ENCODE data around the gene KLF5. TPM values are rescaled to one million over a fixed set of nuclear protein-coding genes. Genes with fewer than 3 reads are reported as not detected.

Gene KLF5
- total and polyA plus RNA-seq, 10 donors, result 0.74 to 5.4 (median 1.3) TPM

- H3K36me3 ChIP-seq, result no peaks in the 10 kb centered on the region
- intact Hi-C loops (cut with DNase I; ENCODE audit: low total_unique reads), result no loop called here
- WGBS, 5 donors, result 80 to 92% (median 88%) methylated on average over 3 of the region's 3 CpGs
- no peak overlapping the region for H3K4me3 ChIP-seq
- no peak overlapping the region for H3K27ac ChIP-seq
- no peaks in the 10 kb centered on the region for H3K27me3 ChIP-seq (replicated peaks in 1 of 7)
- no peaks in the 10 kb centered on the region for H3K9me3 ChIP-seq
- no peak for DNase-seq
- no peaks in the 10 kb centered on the region for H3K4me1 ChIP-seq
- no peak for TF ChIP-seq POLR2A (IDR thresholded peaks at IDR 0.05)
- TF ChIP-seq CTCF (IDR thresholded peaks at IDR 0.05 in 8 of 11, conservative IDR thresholded peaks at IDR 0.05 in 3 of 11), result no peak
- TF ChIP-seq POLR2AphosphoS5 (IDR thresholded peaks at IDR 0.05), result no peak
These were observed 51.2 kb downstream of the KLF5 start for GRCh38 chr13:73109969-73110368.

GRCh38 chr13:73110814-73111213 lies 52.0 kb downstream of the KLF5 start:
- Histone ChIP-seq H3K27me3 (replicated peaks in 1 of 7) (no peaks in the 10 kb centered on the region), H3K9me3 (no peaks in the 10 kb centered on the region), H3K36me3 (no peaks in the 10 kb centered on the region), H3K4me3 (no peak overlapping the region), H3K4me1 (no peaks in the 10 kb centered on the region), H3K27ac (no peak overlapping the region)
- DNase-seq, result no peak
- intact Hi-C loops (cut with DNase I; ENCODE audit: low total_unique reads), result no loop called here
- TF ChIP-seq POLR2A (IDR thresholded peaks at IDR 0.05) (no peak), POLR2AphosphoS5 (IDR thresholded peaks at IDR 0.05) (no peak), CTCF (IDR thresholded peaks at IDR 0.05 in 8 of 11, conservative IDR thresholded peaks at IDR 0.05 in 3 of 11) (no peak)
- 89 to 99% (median 96%) methylated on average over 5 of the region's 5 CpGs for WGBS, 5 donors

GRCh38 chr13:73111331-73111730 lies 52.5 kb downstream of the KLF5 start:
- no peak overlapping the region for H3K4me3 ChIP-seq

GRCh38 chr13:73119612-73120011 lies 60.8 kb downstream of the KLF5 start:
- no peak overlapping the region for H3K4me3 ChIP-seq
- intact Hi-C loops (cut with DNase I; ENCODE audit: low total_unique reads), result no loop called here
- no peak for TF ChIP-seq POLR2A (IDR thresholded peaks at IDR 0.05)
- no peak for TF ChIP-seq POLR2AphosphoS5 (IDR thresholded peaks at IDR 0.05)
- no peak for TF ChIP-seq CTCF (IDR thresholded peaks at IDR 0.05 in 8 of 11, conservative IDR thresholded peaks at IDR 0.05 in 3 of 11)
- no peaks in the 10 kb centered on the region for H3K36me3 ChIP-seq
- H3K9me3 ChIP-seq, result no peaks in the 10 kb centered on the region
- no peak for DNase-seq
- H3K27ac ChIP-seq, result no peak overlapping the region
- H3K4me1 ChIP-seq, result no peaks in the 10 kb centered on the region
- WGBS, 5 donors, result 84 to 98% (median 94%) methylated on average over 3 of the region's 3 CpGs
- H3K27me3 ChIP-seq (replicated peaks in 1 of 7), result no peaks in the 10 kb centered on the region

More at GRCh38 chr13:73111331-73111730, 52.5 kb downstream of the KLF5 start:
- Histone ChIP-seq H3K4me1 (no peaks in the 10 kb centered on the region), H3K27ac (no peak overlapping the region), H3K9me3 (no peaks in the 10 kb centered on the region), H3K27me3 (replicated peaks in 1 of 7) (no peaks in the 10 kb centered on the region), H3K36me3 (no peaks in the 10 kb centered on the region)
- 62 to 87% (median 78%) methylated on average over 3 of the region's 3 CpGs for whole genome bisulfite sequencing, 5 donors
- TF ChIP-seq POLR2A (IDR thresholded peaks at IDR 0.05), result no peak
- TF ChIP-seq CTCF (IDR thresholded peaks at IDR 0.05 in 8 of 11, conservative IDR thresholded peaks at IDR 0.05 in 3 of 11), result no peak
- no peak for TF ChIP-seq POLR2AphosphoS5 (IDR thresholded peaks at IDR 0.05)
- DNase-seq, result no peak
- intact Hi-C loops (cut with DNase I; ENCODE audit: low total_unique reads), result no loop called here

Small RNA genes lying within 50 kb of the gene (small RNA-seq; reads per million reads assigned to genes)
- gene RNU6-66P, result 0 reads per million in 4 donors

Measured in spleen (tissue), 11 donors.